Activated CD8-positive, alpha-beta memory T cell treated with anti-CD3 and anti-CD28 coated beads for 48 hours (primary cell): ENCODE measurements around the gene ARL13A.
"Not testable (repeated sequence)": the region's sequence is repeated elsewhere in the genome, so short reads cannot be mapped to it uniquely, and the experiment has no call there.

Source experiments
- DNase-seq, 3 experiments: peaks; one replicate each; pipeline ENCODE4 v3.0.0-alpha.2; 2020; ENCODE audit warnings: low read depth in 2 of 3, low spot score in 2 of 3

Gene ARL13A

DNA sequence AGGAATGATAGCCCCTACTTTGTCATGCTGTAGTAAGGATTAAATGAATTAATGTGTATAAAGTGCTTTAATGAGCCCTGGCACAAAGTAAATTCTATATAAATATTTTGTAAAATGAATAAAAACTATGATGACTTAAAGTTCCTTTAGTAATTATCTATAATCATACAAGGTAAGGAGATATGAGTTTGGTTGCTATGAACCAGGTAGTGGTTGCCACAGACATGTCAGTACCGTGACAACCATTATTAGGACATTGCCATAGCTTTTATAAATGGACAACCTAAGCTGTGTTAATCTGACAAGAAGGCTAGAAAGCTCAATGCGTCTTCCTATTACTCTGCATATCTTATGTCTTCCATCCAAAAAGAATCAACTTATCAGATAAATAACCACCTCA lies at the start of gene ARL13A:
Gene ARL13A, plus strand, starts transcription at position 301 of the 400 bp plus-strand sequence. CDS start 3,982 bp downstream, outside the sequence.
- no peak for DNase-seq

- DNase-seq: no peak
Measured at GRCh38 chrX:100924375-100924774, 45.1 kb upstream of the ARL13A start.

- no peak for DNase-seq
Measured at GRCh38 chrX:100926453-100926852, 43.1 kb upstream of the ARL13A start.

GRCh38 chrX:100928660-100929613 lies 40.6 kb upstream of the ARL13A start, which contains the start of gene XKRX:
TSS of gene XKRX (minus strand) at chrX:100928917. CDS start at chrX:100928304, 613 bp downstream.
- peak in 2 of 3 experiments; percentile 2 to 4 for DNase-seq

DNA sequence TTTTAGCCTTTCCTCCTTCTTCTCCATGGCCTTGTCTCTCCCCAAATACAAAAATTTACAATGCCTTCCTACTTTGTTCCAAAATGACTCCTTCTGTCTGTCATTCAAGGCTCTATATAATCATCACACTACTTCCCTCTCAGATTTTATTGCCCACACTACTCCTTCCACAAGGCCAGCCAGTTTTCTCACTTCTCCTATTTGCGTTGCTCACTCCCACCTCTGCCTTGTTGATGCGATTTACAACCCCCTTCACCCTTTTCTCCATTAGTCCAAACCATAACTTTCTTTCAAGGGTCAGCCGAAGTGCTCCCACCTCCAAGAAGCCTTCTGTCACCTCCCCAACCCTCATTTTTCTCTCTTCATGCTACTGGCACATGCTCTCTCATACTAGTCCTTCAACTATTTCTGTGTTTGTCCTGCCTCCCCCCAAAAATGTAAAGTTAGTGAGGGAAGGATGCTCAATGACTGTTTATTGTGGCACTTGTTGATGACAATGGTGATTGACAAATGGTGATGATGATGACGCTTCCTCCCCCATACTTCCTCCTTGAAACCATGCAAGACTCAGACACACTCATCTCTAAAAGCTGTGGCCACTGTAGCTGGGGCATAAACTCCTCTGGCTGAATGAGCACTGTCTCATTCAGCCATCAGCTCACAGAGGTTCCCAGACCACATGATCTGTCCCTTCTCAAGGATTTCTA lies 38.1 kb upstream of the ARL13A start:
- DNase-seq: no peak

GRCh38 chrX:100931925-100932285 lies 37.6 kb upstream of the ARL13A start:
- no peak for DNase-seq

GRCh38 chrX:100935767-100936166 lies 33.7 kb upstream of the ARL13A start:
- no peak for DNase-seq

- DNase-seq: no peak
Measured at GRCh38 chrX:100939333-100939732, 30.2 kb upstream of the ARL13A start.

DNA sequence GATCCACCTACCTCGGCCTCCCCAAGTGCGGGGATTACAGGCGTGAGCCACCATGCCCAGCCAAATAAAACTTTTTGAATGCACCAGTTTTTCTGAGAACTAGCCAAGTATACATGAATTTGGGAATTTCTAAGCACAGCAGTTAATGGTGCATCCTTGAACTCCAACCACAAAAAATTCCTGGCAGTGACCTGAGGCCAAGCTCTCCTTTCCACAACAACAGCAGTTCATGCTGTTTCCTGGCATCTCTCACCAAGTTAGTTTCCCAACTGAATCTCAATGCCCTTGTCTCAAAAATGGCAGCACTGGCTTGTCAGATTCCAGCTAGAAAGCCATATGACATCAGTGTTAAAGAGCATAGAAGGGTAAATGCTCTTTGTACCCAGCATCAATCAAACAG lies 24.9 kb upstream of the ARL13A start:
- DNase-seq: no peak

DNA sequence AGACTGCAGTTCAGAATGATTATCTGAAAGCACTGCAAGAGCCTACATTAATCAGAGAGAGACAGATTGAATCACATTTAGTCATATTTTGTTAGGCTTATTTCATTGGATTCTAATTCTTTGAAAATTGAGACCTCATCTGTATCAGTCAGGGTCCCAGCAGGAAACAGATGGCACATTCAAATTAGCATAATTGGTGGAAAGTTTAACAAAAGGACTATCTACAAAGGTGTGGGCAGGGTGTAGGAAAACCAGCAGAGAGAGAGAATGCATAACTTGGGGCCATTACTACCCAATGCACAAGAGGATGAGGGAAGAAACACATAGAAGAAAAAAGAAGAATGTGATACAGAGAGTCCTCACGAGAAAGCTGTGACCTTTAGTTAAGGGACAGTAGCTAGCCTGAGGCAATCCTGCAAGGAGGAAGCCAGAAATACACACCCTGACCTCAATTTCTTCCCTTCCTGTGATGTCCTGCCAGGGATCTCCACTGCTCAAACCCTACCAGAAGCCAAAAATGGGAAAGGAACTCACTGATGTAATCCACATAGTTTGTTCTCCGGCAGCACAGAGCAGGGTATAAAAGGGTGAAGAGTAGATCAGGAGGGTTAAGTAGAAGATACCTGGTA lies 23.1 kb upstream of the ARL13A start:
- DNase-seq: no peak

GRCh38 chrX:100948557-100948956 lies 21.0 kb upstream of the ARL13A start:
- no peak for DNase-seq

- DNase-seq: no peak
Measured at GRCh38 chrX:100962811-100963210, 6.7 kb upstream of the ARL13A start.

DNA sequence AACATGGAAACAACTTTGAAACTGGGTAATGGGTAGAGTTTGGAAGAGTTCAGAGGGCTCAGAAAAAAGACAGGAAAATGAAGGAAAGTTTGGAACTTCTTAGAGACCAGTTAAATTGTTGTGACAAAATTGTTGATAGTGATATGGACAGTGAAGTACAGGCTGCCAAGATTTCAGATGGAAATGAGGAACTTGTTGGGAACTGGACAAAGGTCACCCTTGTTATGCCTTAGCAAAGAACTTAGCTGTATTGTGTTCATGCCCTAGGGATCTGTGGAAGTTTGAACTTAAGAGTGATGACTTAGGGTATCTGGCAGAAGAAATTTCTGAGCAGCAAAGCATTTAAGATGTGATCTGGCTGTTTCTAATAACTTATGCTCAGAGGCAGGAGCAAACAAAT lies 5.1 kb upstream of the ARL13A start:
- DNase-seq: no peak

DNA sequence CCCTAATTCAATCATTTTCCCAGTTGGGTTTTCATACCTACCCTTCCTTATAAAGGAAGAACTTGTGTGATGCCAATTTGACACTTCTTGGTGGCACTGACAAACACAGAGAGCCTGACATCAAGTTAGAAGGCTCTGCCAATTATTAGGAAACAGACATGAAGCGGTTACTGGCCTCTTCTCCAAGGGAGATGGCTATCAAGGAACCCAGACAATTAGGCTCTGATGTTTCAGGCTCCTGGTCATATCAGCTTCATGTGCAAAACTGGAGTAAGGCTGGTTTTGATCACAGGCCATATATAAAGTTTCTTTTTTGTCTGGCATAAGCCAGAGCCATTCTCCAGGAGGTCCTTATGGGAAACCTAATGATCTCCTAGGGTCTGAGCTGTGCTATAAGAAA lies 428 bp downstream of the ARL13A start:
- no peak for DNase-seq

DNA sequence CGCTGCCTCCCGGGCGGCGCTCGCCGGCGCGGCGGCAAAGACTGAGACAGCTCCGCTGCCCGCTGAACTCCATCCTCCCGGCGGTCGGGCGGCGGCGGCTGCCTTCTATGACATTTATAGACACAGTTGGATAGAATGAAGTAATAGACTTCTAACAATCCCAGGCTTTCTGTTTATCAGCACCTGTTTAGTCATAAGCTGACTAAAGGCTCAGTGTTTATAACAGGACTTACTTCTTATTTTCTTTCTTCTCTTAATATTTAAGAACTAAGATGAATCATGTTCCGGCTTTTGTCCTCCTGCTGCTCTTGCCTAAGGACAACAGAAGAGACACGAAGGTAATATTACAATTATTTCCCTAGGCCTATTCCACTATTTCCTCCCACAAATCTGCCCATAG lies 3.9 kb downstream of the ARL13A start:
- no peak for DNase-seq

DNA sequence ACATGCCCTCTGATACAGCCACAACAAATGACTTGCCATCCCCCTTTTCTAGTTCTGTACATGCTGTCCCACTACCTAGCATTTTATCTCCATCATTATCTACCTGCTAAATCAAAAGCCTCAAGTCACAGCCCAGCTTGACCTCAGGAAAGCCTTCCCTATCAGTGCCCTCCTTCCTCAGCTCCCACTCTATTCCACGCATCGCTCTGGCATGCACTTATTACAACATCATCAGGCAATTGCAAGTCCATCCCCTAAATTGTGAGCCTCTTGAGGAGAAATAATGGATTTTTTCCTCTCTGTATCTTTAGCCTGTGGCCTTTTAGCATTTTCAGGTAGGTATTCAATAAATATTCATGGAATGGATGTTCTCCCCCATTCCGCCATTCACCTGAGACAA lies 5.7 kb downstream of the ARL13A start:
- DNase-seq: no peak

DNA sequence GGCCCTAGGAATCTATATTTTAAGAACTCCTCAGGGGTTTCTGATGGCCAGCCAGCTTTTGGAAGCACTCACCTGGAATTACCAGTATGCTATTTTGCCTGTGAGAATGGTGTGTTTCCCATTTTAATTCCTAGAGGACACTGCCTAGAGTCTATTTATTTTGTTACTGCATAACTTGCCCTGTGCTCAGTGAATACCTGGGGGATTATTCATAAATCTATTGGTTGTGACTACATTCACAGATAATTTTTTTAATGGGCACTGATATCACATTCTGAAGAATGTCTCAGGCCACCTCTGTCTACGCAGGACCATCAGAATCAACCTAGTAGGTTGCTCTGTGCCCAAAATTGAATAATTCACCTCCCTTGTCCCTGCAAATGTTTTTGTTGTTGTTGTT lies 6.7 kb downstream of the ARL13A start:
- no peak for DNase-seq

GRCh38 chrX:100979881-100980607 lies 10.5 kb downstream of the ARL13A start:
- DNase-seq: no peak

DNA sequence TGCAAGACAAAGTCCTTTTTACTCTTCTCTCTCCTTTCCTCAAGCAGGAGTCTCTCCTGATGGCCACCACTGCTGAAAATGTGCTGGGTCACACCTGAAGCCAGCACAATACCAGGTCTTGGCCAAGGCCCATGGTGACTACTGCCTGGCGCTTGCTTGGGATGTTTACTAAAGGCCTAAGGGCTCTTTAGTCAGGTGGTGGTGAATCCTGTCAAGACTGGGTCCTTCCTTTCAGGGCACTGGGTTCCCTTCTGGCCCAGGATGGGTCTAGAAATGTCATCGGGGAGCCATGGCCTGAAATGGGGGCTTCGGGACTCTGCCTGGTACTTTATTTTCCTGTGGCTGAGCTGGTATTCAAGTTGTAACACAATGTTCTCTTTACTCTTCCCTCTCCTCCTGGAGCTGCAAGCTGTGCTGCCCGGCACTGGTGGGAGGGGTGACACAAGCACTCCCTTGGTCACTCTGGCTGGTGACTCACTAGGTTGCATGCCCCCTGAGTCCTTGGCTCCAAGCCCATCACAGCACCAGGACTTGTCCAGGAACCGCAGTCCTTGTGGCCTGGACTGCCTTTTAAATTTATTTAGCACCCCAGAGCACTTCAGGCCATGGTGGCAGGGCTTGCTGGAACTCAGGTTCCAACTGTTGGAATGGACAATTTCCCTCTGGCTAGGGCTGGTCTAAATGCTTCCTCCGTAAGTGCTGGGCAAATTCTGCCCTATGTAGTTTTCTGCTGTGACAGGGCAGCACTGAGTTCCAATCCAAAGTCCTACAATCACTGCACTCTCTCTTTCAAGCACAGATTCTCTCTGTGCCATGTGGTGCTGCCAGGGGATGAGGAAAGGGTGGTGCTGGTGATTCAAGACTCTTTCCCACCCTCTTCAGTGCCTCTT lies 11.3 kb downstream of the ARL13A start:
- no peak for DNase-seq

- DNase-seq: not testable (repeated sequence)
Measured at GRCh38 chrX:100981498-100981845, 12.0 kb downstream of the ARL13A start.
